H9 (cell line): ENCODE results near the gene UTP18. TPM values are rescaled to one million over a fixed set of nuclear protein-coding genes. Genes with fewer than 3 reads are reported as not detected.

Source experiments
- DNase-seq: peaks from one replicate; pipeline ENCODE4 v3.0.0-alpha.2; 2017
- H2AFZ ChIP-seq: one replicate; pipeline ENCODE4 v1.6.1; 2013; ENCODE audit warnings: mild to moderate bottlenecking, low read length, control low read depth, moderate library complexity
- H2AK5ac ChIP-seq: 2 replicates; pipeline ENCODE4 v1.6.1; 2013; ENCODE audit warnings: low read length, control low read depth, mixed read lengths; ENCODE audit not compliant: insufficient read length
- H2BK120ac ChIP-seq: one replicate; pipeline ENCODE4 v1.6.1; 2013; ENCODE audit warnings: low read depth, mild to moderate bottlenecking, low read length, control low read depth, inconsistent platforms; ENCODE audit not compliant: poor library complexity, severe bottlenecking
- H2BK12ac ChIP-seq: 2 replicates; pipeline ENCODE4 v1.6.1; 2013; ENCODE audit warnings: low read length, control low read depth, mixed read lengths, low read depth; ENCODE audit not compliant: insufficient read length
- H2BK15ac ChIP-seq: 2 replicates; pipeline ENCODE4 v1.6.1; 2013; ENCODE audit warnings: low read depth, low read length, control low read depth
- H2BK20ac ChIP-seq: one replicate; pipeline ENCODE4 v1.6.1; 2013; ENCODE audit warnings: low read depth, mild to moderate bottlenecking, low read length, control low read depth, inconsistent platforms; ENCODE audit not compliant: poor library complexity, severe bottlenecking
- H2BK5ac ChIP-seq: 2 replicates; pipeline ENCODE4 v1.6.1; 2013; ENCODE audit warnings: low read length, control low read depth, mixed read lengths; ENCODE audit not compliant: insufficient read length
- H3K14ac ChIP-seq: 2 replicates; pipeline ENCODE4 v1.6.1; 2013; ENCODE audit warnings: low read length, control low read depth; ENCODE audit not compliant: insufficient read depth
- H3K18ac ChIP-seq: 2 replicates; pipeline ENCODE4 v1.6.1; 2013; ENCODE audit warnings: low read depth, mild to moderate bottlenecking, mixed read lengths, low read length, control low read depth; ENCODE audit not compliant: insufficient read length
- H3K23ac ChIP-seq: 2 replicates; pipeline ENCODE4 v1.6.1; 2013; ENCODE audit warnings: low read length, control low read depth, mixed read lengths, low read depth; ENCODE audit not compliant: insufficient read length
- H3K23me2 ChIP-seq: 2 replicates; pipeline ENCODE4 v1.6.1; 2013; ENCODE audit warnings: low read depth, mild to moderate bottlenecking, mixed read lengths, low read length, control low read depth; ENCODE audit not compliant: insufficient read length, poor library complexity, severe bottlenecking
- H3K27ac ChIP-seq: 2 replicates; pipeline ENCODE4 v1.5.1; 2013; ENCODE audit warnings: low read length, control low read depth, mixed read lengths, low read depth; ENCODE audit not compliant: insufficient read length
- H3K27me3 ChIP-seq: 2 replicates; pipeline ENCODE4 v1.6.1; 2013; ENCODE audit warnings: low read length, control low read depth, inconsistent platforms; ENCODE audit not compliant: insufficient read depth
- H3K4ac ChIP-seq: 2 replicates; pipeline ENCODE4 v1.6.1; 2013; ENCODE audit warnings: low read depth, mild to moderate bottlenecking, control low read depth, inconsistent platforms, low read length, moderate library complexity
- H3K4me1 ChIP-seq: 2 replicates; pipeline ENCODE4 v1.6.1; 2013; ENCODE audit warnings: low read length, control low read depth, inconsistent platforms; ENCODE audit not compliant: insufficient read depth
- H3K4me2 ChIP-seq: 2 replicates; pipeline ENCODE4 v1.6.1; 2013; ENCODE audit warnings: low read length, control low read depth, mixed read lengths; ENCODE audit not compliant: insufficient read length, insufficient read depth
- H3K56ac ChIP-seq: 2 replicates; pipeline ENCODE4 v1.6.1; 2013; ENCODE audit warnings: low read depth, mild to moderate bottlenecking, mixed read lengths, low read length, control low read depth; ENCODE audit not compliant: insufficient read length
- H3K79me1 ChIP-seq: 2 replicates; pipeline ENCODE4 v1.6.1; 2013; ENCODE audit warnings: low read depth, mild to moderate bottlenecking, moderate library complexity, low read length, control low read depth, inconsistent platforms; ENCODE audit not compliant: insufficient read depth, poor library complexity, severe bottlenecking
- H3K79me2 ChIP-seq: 2 replicates; pipeline ENCODE4 v1.6.1; 2013; ENCODE audit warnings: low read length, control low read depth, inconsistent platforms; ENCODE audit not compliant: insufficient read depth
- H3K9ac ChIP-seq: 2 replicates; pipeline ENCODE4 v1.6.1; 2013; ENCODE audit warnings: low read length, control low read depth, mixed read lengths; ENCODE audit not compliant: insufficient read length; ENCODE audit errors: extremely low read depth
- H3K9me3 ChIP-seq: one replicate; pipeline ENCODE4 v1.6.1; 2013; ENCODE audit warnings: low read depth, low read length, inconsistent platforms; ENCODE audit not compliant: control insufficient read depth
- H3T11ph ChIP-seq: one replicate; pipeline ENCODE4 v1.6.1; 2013; ENCODE audit warnings: mild to moderate bottlenecking, low read length, control low read depth, inconsistent platforms
- H4K20me1 ChIP-seq: one replicate; pipeline ENCODE4 v1.6.1; 2013; ENCODE audit not compliant: control insufficient read depth, insufficient read length, insufficient read depth
- H4K5ac ChIP-seq: 2 replicates; pipeline ENCODE4 v1.6.1; 2013; ENCODE audit warnings: low read depth, mild to moderate bottlenecking, mixed read lengths, low read length, control low read depth; ENCODE audit not compliant: insufficient read length
- H4K8ac ChIP-seq: replicated peaks from 2 replicates; pipeline ENCODE4 v1.6.1; 2013; ENCODE audit warnings: low read length, control low read depth, mixed read lengths, low read depth; ENCODE audit not compliant: insufficient read length
- H4K91ac ChIP-seq: 2 replicates; pipeline ENCODE4 v1.6.1; 2013; ENCODE audit warnings: low read depth, mild to moderate bottlenecking, moderate library complexity, mixed read lengths, low read length, control low read depth; ENCODE audit not compliant: insufficient read length
- H3K27ac Mint-ChIP-seq, 3 experiments: 2 replicates in 2 of 3; 3 replicates in 1 of 3; pipeline ENCODE4 v1.8.0; 2020 to 2021; ENCODE audit warnings: mixed read lengths in 3 of 3, mild to moderate bottlenecking in 1 of 3, moderate library complexity in 1 of 3
- H3K27me3 Mint-ChIP-seq: 2 replicates; pipeline ENCODE4 v1.8.0; 2021; ENCODE audit warnings: low read depth, mild to moderate bottlenecking, moderate library complexity, mixed read lengths
- H3K36me3 Mint-ChIP-seq, 3 experiments: 2 replicates in 2 of 3; 3 replicates in 1 of 3; pipeline ENCODE4 v1.8.0; 2020 to 2021; ENCODE audit warnings: low read depth in 3 of 3, mixed read lengths in 3 of 3; ENCODE audit not compliant: insufficient read depth in 1 of 3
- H3K4me1 Mint-ChIP-seq, 2 experiments: 2 replicates each; pipeline ENCODE4 v1.8.0; 2020; ENCODE audit warnings: mixed read lengths in 2 of 2
- H3K4me3 Mint-ChIP-seq, 2 experiments: 2 replicates in 1 of 2; 3 replicates in 1 of 2; pipeline ENCODE4 v1.8.0; 2020 to 2021; ENCODE audit warnings: mild to moderate bottlenecking in 2 of 2, mixed read lengths in 2 of 2, moderate library complexity in 1 of 2
- H3K9me3 Mint-ChIP-seq, 2 experiments: 2 replicates in 1 of 2; 3 replicates in 1 of 2; pipeline ENCODE4 v1.8.0; 2020; ENCODE audit warnings: mild to moderate bottlenecking in 2 of 2, mixed read lengths in 2 of 2, moderate library complexity in 1 of 2
- WGBS: extraction: QIAGEN DNeasy Blood & Tissue Kit; methylation state at CpG from one replicate; pipeline ENCODE4 v1.1.7; 2013; ENCODE audit warnings: missing lambda C conversion rate, low lambda C conversion rate, mixed read lengths; ENCODE audit not compliant: insufficient read length; ENCODE audit errors: extremely low coverage; 5-methylcytosine and 5-hydroxymethylcytosine counted together
- total RNA-seq: library from RNA; stranded (reverse); gene quantifications from 2 replicates; pipeline ENCODE4 v1.2.1, GENCODE V29; 2021
- TF ChIP-seq, protein P1 (sequence below): fragments of 200-600 bp; sonication (generic); conservative IDR thresholded peaks from 3 replicates; pipeline ENCODE4 v1.8.0; 2021; ENCODE audit warnings: antibody characterized with exemption, mild to moderate bottlenecking

The UTP18 gene
- total RNA-seq, 1 experiment from 2014 or later, result 79.5 TPM

DNA sequence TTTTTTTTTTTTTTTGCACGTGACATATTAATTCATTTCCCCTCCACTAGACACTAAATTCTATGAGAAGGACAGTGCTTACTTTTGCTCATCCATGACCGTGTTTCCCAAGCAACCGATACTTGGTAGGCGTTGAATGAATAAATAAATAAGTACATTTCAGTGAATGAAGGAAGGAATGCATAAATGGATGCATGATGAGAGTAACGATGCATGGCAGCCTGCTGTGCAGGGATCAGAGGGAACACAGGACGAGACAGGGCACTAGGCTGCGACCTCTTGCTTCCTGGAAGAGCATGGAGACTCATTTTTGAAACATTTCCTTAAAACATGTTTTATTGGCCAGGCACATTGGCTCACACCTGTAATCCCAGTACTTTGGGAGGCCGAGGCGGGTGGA, 84.2 kb downstream of the UTP18 start:
- no peak for DNase-seq
- H3K4me3 Mint-ChIP-seq, result no peak overlapping the region
- Histone ChIP-seq H3K18ac (no peak overlapping the region), H3K9me3 (no peaks in the 10 kb centered on the region), H3K23ac (no peak overlapping the region), H2BK12ac (no peak overlapping the region), H3K27ac (no peak overlapping the region), H2BK20ac (no peak overlapping the region), H3K56ac (no peak overlapping the region), H3K14ac (no peak overlapping the region), H3K9ac (no peak overlapping the region), H2BK120ac (no peak overlapping the region), H3K79me2 (no peaks in the 10 kb centered on the region), H4K20me1 (no peaks in the 10 kb centered on the region), H2BK15ac (no peak overlapping the region), H3K23me2 (no peaks in the 10 kb centered on the region), H3K4me1 (no peaks in the 10 kb centered on the region), H3K27me3 (no peaks in the 10 kb centered on the region; the same call in 1 of the 2 replicates), H2AK5ac (no peak overlapping the region), H2AFZ (no peak overlapping the region), H4K91ac (no peak overlapping the region), H3K4me2 (no peak overlapping the region), H4K5ac (no peak overlapping the region), H3K4ac (no peak overlapping the region), H3T11ph (no peak overlapping the region), H3K79me1 (no peaks in the 10 kb centered on the region), H2BK5ac (no peak overlapping the region), H4K8ac (no peak overlapping the region)
- peaks cover 3 to 4% of the 10 kb centered on the region in 2 experiments; a peak in 1 of 4 replicates for H3K4me1 Mint-ChIP-seq
- no peak overlapping the region for H3K27ac Mint-ChIP-seq
- no peaks in the 10 kb centered on the region for H3K36me3 Mint-ChIP-seq
- WGBS, result no CpG with 5 or more reads among the region's 9 CpGs
- TF ChIP-seq, protein P1, sequence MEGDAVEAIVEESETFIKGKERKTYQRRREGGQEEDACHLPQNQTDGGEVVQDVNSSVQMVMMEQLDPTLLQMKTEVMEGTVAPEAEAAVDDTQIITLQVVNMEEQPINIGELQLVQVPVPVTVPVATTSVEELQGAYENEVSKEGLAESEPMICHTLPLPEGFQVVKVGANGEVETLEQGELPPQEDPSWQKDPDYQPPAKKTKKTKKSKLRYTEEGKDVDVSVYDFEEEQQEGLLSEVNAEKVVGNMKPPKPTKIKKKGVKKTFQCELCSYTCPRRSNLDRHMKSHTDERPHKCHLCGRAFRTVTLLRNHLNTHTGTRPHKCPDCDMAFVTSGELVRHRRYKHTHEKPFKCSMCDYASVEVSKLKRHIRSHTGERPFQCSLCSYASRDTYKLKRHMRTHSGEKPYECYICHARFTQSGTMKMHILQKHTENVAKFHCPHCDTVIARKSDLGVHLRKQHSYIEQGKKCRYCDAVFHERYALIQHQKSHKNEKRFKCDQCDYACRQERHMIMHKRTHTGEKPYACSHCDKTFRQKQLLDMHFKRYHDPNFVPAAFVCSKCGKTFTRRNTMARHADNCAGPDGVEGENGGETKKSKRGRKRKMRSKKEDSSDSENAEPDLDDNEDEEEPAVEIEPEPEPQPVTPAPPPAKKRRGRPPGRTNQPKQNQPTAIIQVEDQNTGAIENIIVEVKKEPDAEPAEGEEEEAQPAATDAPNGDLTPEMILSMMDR, result no peak
- H3K27me3 Mint-ChIP-seq, result no peaks in the 10 kb centered on the region
- no peaks in the 10 kb centered on the region for H3K9me3 Mint-ChIP-seq
